GM12878 (cell line): ENCODE results near the gene ARHGEF10L. TPM values are rescaled to one million over a fixed set of nuclear protein-coding genes. Genes with fewer than 3 reads are reported as not detected.

Experiments used
- ATAC-seq: fragments of 200-7000 bp; cut with Tn5 transposase; 3 replicates; pipeline ENCODE4 v1.9.1; 2020; ENCODE audit warnings: mild to moderate bottlenecking, moderate library complexity
- BruUV-seq: library from RNA; stranded (reverse); fragments of 400-500 nt; replicated peaks from 2 replicates; lab custom pipeline; 2021; lab: Mats Ljungman, UMichigan
- CTCF ChIA-PET: fragments of 300-600 bp; sonication (Branson Sonifier 250); formaldehyde crosslinking; extraction: SDS; loops from one replicate; lab custom pipeline; 2021; ENCODE audit warnings: inconsistent platforms; lab: Yijun Ruan, JAX
- POLR2A ChIA-PET: fragments of 350-600 bp; formaldehyde crosslinking; extraction: SDS; loops from one replicate; lab custom pipeline; 2021; ENCODE audit warnings: inconsistent platforms; lab: Charles Lee
- RAD21 ChIA-PET: fragments of 300-600 bp; sonication (Branson Sonifier 250); formaldehyde crosslinking; loops from one replicate; lab custom pipeline; 2023; ENCODE audit warnings: antibody characterized with exemption; ENCODE audit not compliant: unreplicated experiment; lab: Charles Lee
- SMC1A ChIA-PET: fragments of 300-600 bp; sonication (Branson Sonifier 250); formaldehyde crosslinking; loops from one replicate; lab custom pipeline; 2023; ENCODE audit not compliant: unreplicated experiment, uncharacterized antibody; lab: Charles Lee
- DNase-seq: peaks from one replicate; pipeline ENCODE4 v3.0.0-alpha.2; 2011; ENCODE audit warnings: low read depth, low spot score
- FAIRE-seq: peaks from 3 replicates; lab custom pipeline; 2011; peaks lifted over from hg19 to GRCh38; lab: Jason Lieb, UNC
- H2AFZ ChIP-seq: 2 replicates; pipeline ENCODE4 v1.6.0; 2011; ENCODE audit warnings: low read depth, low read length, control low read depth; ENCODE audit not compliant: control insufficient read depth
- H3K27ac ChIP-seq: 2 replicates; pipeline ENCODE4 v1.5.1; 2011; ENCODE audit warnings: control low read depth; ENCODE audit not compliant: control insufficient read depth, insufficient read depth
- H3K27me3 ChIP-seq, 2 experiments: replicated peaks in 1 of 2; 2 replicates each; pipeline versions ENCODE4 v1.6.0 to v1.6.1; 2011; ENCODE audit warnings: low read length in 1 of 2; ENCODE audit not compliant: control insufficient read depth in 2 of 2, insufficient read depth in 2 of 2
- H3K36me3 ChIP-seq, 2 experiments: 2 replicates each; pipeline ENCODE4 v1.5.1; 2011; ENCODE audit warnings: low read length in 1 of 2; ENCODE audit not compliant: control insufficient read depth in 2 of 2, insufficient read depth in 2 of 2
- H3K4me1 ChIP-seq: 2 replicates; pipeline ENCODE4 v1.6.1; 2011; ENCODE audit warnings: mild to moderate bottlenecking, low read length, moderate library complexity, mixed read lengths; ENCODE audit not compliant: control insufficient read depth, insufficient read depth
- H3K4me2 ChIP-seq: 2 replicates; pipeline ENCODE4 v1.6.0; 2011; ENCODE audit warnings: control low read depth; ENCODE audit not compliant: control insufficient read depth, insufficient read depth
- H3K4me3 ChIP-seq: fragments of 200-600 bp; sonication (generic); 2 replicates; pipeline ENCODE4 v1.5.1; 2016
- H3K79me2 ChIP-seq: 2 replicates; pipeline ENCODE4 v1.6.0; 2011; ENCODE audit warnings: low read length; ENCODE audit not compliant: control insufficient read depth, insufficient read depth
- H3K9ac ChIP-seq: 2 replicates; pipeline ENCODE4 v1.8.0; 2011; ENCODE audit warnings: low read length, control low read depth, mixed read lengths; ENCODE audit not compliant: control insufficient read depth, insufficient read depth
- H3K9me3 ChIP-seq: replicated peaks from 3 replicates; pipeline ENCODE4 v1.5.1; 2011; ENCODE audit warnings: mild to moderate bottlenecking, low read length; ENCODE audit not compliant: control insufficient read depth, insufficient read depth
- H4K20me1 ChIP-seq: 2 replicates; pipeline ENCODE4 v1.6.0; 2011; ENCODE audit not compliant: control insufficient read depth, insufficient read depth
- BCLAF1 ChIP-seq: fragments of 450-650 bp; IDR thresholded peaks from 2 replicates; pipeline ENCODE4 v1.6.1; 2017; ENCODE audit warnings: antibody characterized with exemption, mild to moderate bottlenecking, moderate library complexity
- MYC ChIP-seq: IDR thresholded peaks from 2 replicates; pipeline ENCODE4 v1.6.1; 2011; ENCODE audit warnings: mild to moderate bottlenecking, low read length, moderate library complexity, inconsistent platforms; ENCODE audit not compliant: insufficient read depth, insufficient replicate concordance, insufficient read length, severe bottlenecking
- PML ChIP-seq: IDR thresholded peaks from 2 replicates; pipeline ENCODE4 v1.6.1; 2012; ENCODE audit warnings: low read length, inconsistent platforms
- RELA ChIP-seq: fragments of 450-650 bp; IDR thresholded peaks from 2 replicates; pipeline ENCODE4 v1.8.0; 2014; ENCODE audit warnings: borderline replicate concordance; ENCODE audit not compliant: partially characterized antibody
- WGBS: methylation state at CpG from one replicate; pipeline ENCODE4 v1.1.6; 2016; ENCODE audit warnings: low lambda C conversion rate; ENCODE audit not compliant: insufficient replicate concordance, insufficient coverage; ENCODE audit errors: missing lambda C conversion rate; 5-methylcytosine and 5-hydroxymethylcytosine counted together
- in situ Hi-C: fragments of 300-500 bp; cut with MboI; formaldehyde crosslinking; loops from 9 replicates; pipeline ENCODE4 v1.14.3; 2018; ENCODE audit warnings: mixed read lengths
- intact Hi-C: fragments of 100-400 bp; cut with micrococcal nuclease; formaldehyde crosslinking; loops from one replicate; pipeline ENCODE4 v1.14.2; 2022; ENCODE audit not compliant: unreplicated experiment
- polyA plus RNA-seq, 11 experiments: library from polyadenylated mRNA; depleted of rRNA in 4 of 11; unstranded in 6 of 11; stranded (reverse) in 5 of 11; fragments of >200 nt; fragmentation: Nextera tagmentation in 4 of 11; fragmentation: Illumina TruSeq in 1 of 11; extraction: Ambion mirVana in 4 of 11; extraction: Trizol in 1 of 11; gene quantifications; 1 replicate in 1 of 11; 2 replicates in 10 of 11; pipeline versions ENCODE4 v1.2.1 to v1.2.3, GENCODE V29; 2011 to 2016; ENCODE audit warnings: inconsistent platforms in 2 of 11, missing spikeins in 2 of 11, low read depth in 1 of 11
- total RNA-seq, 4 experiments: library from RNA; depleted of rRNA in 3 of 4; stranded (reverse); fragments of >200 nt in 3 of 4; fragmentation: Illumina TruSeq in 1 of 4; extraction: Trizol in 1 of 4; gene quantifications; 2 replicates each; pipeline versions ENCODE4 v1.2.1 to v1.2.3, GENCODE V29; 2013 to 2021

ARHGEF10L gene
- total and polyA plus RNA-seq, 10 of the 15 experiments (the other 5 are each of a cell fraction or from before 2014, with no cell fraction given), result 0.05 to 0.94 (median 0.28) TPM; not detected in 2

- TF ChIP-seq PML (no peak), MYC (no peak), RELA (no peak)
Measured at GRCh38 chr1:17679856-17680255, 140.4 kb downstream of the ARHGEF10L start (continued).

- H3K9ac ChIP-seq, result no peak overlapping the region
- RAD21 ChIA-PET, result interaction anchor here (0.6 kb wide), 1 partner anchor 898 kb away, joined by 3 read pairs; no protein-coding TSS in a partner anchor
Measured at GRCh38 chr1:17680308-17680707, 140.8 kb downstream of the ARHGEF10L start.

More at GRCh38 chr1:17680308-17680707, 140.8 kb downstream of the ARHGEF10L start:
- no peaks in the 10 kb centered on the region for H3K4me1 ChIP-seq
- DNase-seq (no peak), ATAC-seq (no peak), FAIRE-seq (no peak)
- in situ Hi-C loops (no loop called here), intact Hi-C loops (no loop called here)
- no peaks in the 10 kb centered on the region for H3K79me2 ChIP-seq
- H3K9me3 ChIP-seq, result no peaks in the 10 kb centered on the region
- CTCF ChIA-PET, result no interaction called here
- H3K4me2 ChIP-seq, result no peak overlapping the region
- no peaks in the 10 kb centered on the region for H4K20me1 ChIP-seq
- H3K27me3 ChIP-seq, result no peaks in the 10 kb centered on the region; a peak in 3 of 4 replicates
- BruUV-seq, result no TSS peak
- no peak overlapping the region for H2AFZ ChIP-seq
- SMC1A ChIA-PET, result no interaction called here
- WGBS, result 8% methylated on average over 10 of the region's 10 CpGs
- no peak for TF ChIP-seq BCLAF1
- TF ChIP-seq, all 136 proteins: peak for 0
- Histone ChIP-seq H3K36me3 (no peaks in the 10 kb centered on the region), H3K4me3 (no peak overlapping the region), H3K27ac (no peak overlapping the region)
- POLR2A ChIA-PET, result interaction anchor here (0.6 to 1.0 kb wide), 2 partner anchors 57 to 124 kb away, joined by 3 to 4 read pairs; no protein-coding TSS in a partner anchor
